Measurements from ENCODE around the gene RASAL2.

- TF ChIP-seq CTCF (IDR thresholded peaks at IDR 0.05; ENCODE audit: low read depth, low read length), result no peak
- TF ChIP-seq EZH2phosphoT487 (IDR thresholded peaks at IDR 0.05; ENCODE audit: low read depth), result no peak
These were observed 367.8 kb downstream of the RASAL2 start for GRCh38 chr1:178461701-178462100.
